ENCODE measurements around the gene HSPA12A. TPM values are rescaled to one million over a fixed set of nuclear protein-coding genes. Genes with fewer than 3 reads are reported as not detected.

The HSPA12A gene
- polyA plus RNA-seq, 1 donor (not counting 4 experiments of a cell fraction or from before 2014, with no cell fraction given) = 8.1 TPM

DNA sequence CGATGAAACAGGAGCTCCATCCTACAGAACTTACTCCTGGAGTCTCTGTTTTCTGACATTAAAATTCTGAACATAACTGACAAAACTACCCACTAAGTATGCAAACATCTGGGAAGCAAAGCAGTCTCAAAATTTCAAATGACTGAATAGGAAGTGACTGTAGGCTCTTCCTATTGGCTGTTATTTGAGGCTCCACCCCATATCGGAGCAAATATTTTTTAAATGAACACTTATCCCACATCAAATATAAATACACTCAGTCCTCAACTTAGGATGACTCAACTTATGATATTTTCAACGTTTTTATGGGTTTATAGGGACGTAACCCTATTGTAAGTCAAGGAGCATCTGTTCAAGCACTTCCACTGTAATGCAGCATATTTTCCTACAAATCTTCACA lies 8.8 kb downstream of the HSPA12A start:
- H2AFZ ChIP-seq (ENCODE audit: control insufficient read depth, low read length) = no peak overlapping the region
- TF ChIP-seq, protein P1, sequence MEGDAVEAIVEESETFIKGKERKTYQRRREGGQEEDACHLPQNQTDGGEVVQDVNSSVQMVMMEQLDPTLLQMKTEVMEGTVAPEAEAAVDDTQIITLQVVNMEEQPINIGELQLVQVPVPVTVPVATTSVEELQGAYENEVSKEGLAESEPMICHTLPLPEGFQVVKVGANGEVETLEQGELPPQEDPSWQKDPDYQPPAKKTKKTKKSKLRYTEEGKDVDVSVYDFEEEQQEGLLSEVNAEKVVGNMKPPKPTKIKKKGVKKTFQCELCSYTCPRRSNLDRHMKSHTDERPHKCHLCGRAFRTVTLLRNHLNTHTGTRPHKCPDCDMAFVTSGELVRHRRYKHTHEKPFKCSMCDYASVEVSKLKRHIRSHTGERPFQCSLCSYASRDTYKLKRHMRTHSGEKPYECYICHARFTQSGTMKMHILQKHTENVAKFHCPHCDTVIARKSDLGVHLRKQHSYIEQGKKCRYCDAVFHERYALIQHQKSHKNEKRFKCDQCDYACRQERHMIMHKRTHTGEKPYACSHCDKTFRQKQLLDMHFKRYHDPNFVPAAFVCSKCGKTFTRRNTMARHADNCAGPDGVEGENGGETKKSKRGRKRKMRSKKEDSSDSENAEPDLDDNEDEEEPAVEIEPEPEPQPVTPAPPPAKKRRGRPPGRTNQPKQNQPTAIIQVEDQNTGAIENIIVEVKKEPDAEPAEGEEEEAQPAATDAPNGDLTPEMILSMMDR (optimal IDR thresholded peaks at IDR 0.05 in 1 of 3, IDR thresholded peaks at IDR 0.05 in 1 of 3, conservative IDR thresholded peaks at IDR 0.05 in 1 of 3; ENCODE audit: extremely low read depth in 1 of 3, insufficient read depth in 2 of 3, low read length in 3 of 3) = no peak
- no peak for TF ChIP-seq EZH2 (IDR thresholded peaks at IDR 0.05; ENCODE audit: low read length)
- H3K79me2 ChIP-seq (ENCODE audit: control insufficient read depth, insufficient read depth, low read length) = no peaks in the 10 kb centered on the region
- H3K4me3 ChIP-seq (ENCODE audit: control insufficient read depth in 2 of 3, extremely low read depth in 1 of 3, insufficient read depth in 2 of 3, low read depth in 1 of 3, low read length in 3 of 3) = no peak overlapping the region
- DNase-seq (ENCODE audit: low read depth, low spot score) (no peak), FAIRE-seq (no peak)
- H3K9me1 ChIP-seq (ENCODE audit: control insufficient read depth, extremely low read depth, insufficient read depth, low read length) = no peaks in the 10 kb centered on the region
- no peak overlapping the region for H3K9ac ChIP-seq (ENCODE audit: control insufficient read depth, extremely low read depth, insufficient read depth, low read length)
- H3K27me3 ChIP-seq (ENCODE audit: control insufficient read depth, extremely low read depth, insufficient read depth, low read length) = no peaks in the 10 kb centered on the region
- dilution Hi-C loops (cut with MboI; ENCODE audit: extremely low pct_ligation_motif_present, low sequenced_read_pairs) = no loop called here
- no peak overlapping the region for H3K27ac ChIP-seq (ENCODE audit: control insufficient read depth, insufficient read depth, low read length)
- H3K4me1 ChIP-seq (ENCODE audit: control insufficient read depth, extremely low read depth, insufficient read depth, low read length) = no peaks in the 10 kb centered on the region
- no peaks in the 10 kb centered on the region for H3K36me3 ChIP-seq (ENCODE audit: control insufficient read depth in 2 of 2, extremely low read depth in 1 of 2, insufficient read depth in 2 of 2, low read length in 2 of 2)
- H4K20me1 ChIP-seq (ENCODE audit: control insufficient read depth, extremely low read depth, insufficient read depth, low read length) = no peaks in the 10 kb centered on the region
- H3K4me2 ChIP-seq (ENCODE audit: control insufficient read depth, extremely low read depth, insufficient read depth, low read depth, low read length) = no peak overlapping the region
- no peaks in the 10 kb centered on the region for H3K9me3 ChIP-seq (ENCODE audit: control insufficient read depth, low read depth, low read length)

DNA sequence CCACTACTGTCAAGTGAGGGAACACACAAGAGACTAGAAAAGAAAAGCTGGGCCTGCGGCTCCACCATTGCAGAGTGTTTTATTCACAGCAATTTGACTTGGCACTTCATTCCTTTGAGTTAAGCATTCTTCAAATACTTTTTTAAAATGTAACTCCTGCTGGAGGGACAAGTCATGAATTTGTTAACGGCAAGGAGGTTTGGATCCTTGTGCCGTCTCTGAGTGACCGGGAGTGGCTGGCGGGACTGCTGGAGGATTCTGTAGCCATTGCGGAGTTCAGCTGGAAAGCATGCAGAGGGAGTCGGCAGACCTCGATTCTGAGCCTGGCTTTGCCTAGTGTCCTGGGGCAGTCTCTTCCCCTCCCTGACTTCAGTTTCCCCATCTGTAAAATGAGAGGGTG lies 9.8 kb downstream of the HSPA12A start:
- no peak for TF ChIP-seq EZH2 (IDR thresholded peaks at IDR 0.05; ENCODE audit: low read length)
- TF ChIP-seq, protein P1 (optimal IDR thresholded peaks at IDR 0.05 in 1 of 3, IDR thresholded peaks at IDR 0.05 in 1 of 3, conservative IDR thresholded peaks at IDR 0.05 in 1 of 3; ENCODE audit: extremely low read depth in 1 of 3, insufficient read depth in 2 of 3, low read length in 3 of 3) = no peak
- H3K27me3 ChIP-seq (ENCODE audit: control insufficient read depth, extremely low read depth, insufficient read depth, low read length) = no peaks in the 10 kb centered on the region
- FAIRE-seq (no peak), DNase-seq (ENCODE audit: low read depth, low spot score) (no peak)
- dilution Hi-C loops (cut with MboI; ENCODE audit: extremely low pct_ligation_motif_present, low sequenced_read_pairs) = no loop called here
- H2AFZ ChIP-seq (ENCODE audit: control insufficient read depth, low read length) = no peak overlapping the region
- no peaks in the 10 kb centered on the region for H4K20me1 ChIP-seq (ENCODE audit: control insufficient read depth, extremely low read depth, insufficient read depth, low read length)
- H3K4me2 ChIP-seq (ENCODE audit: control insufficient read depth, extremely low read depth, insufficient read depth, low read depth, low read length) = no peak overlapping the region
- H3K36me3 ChIP-seq (ENCODE audit: control insufficient read depth in 2 of 2, extremely low read depth in 1 of 2, insufficient read depth in 2 of 2, low read length in 2 of 2) = no peaks in the 10 kb centered on the region
- H3K79me2 ChIP-seq (ENCODE audit: control insufficient read depth, insufficient read depth, low read length) = no peaks in the 10 kb centered on the region
- H3K27ac ChIP-seq (ENCODE audit: control insufficient read depth, insufficient read depth, low read length) = no peak overlapping the region
- H3K4me1 ChIP-seq (ENCODE audit: control insufficient read depth, extremely low read depth, insufficient read depth, low read length) = no peaks in the 10 kb centered on the region
- no peak overlapping the region for H3K9ac ChIP-seq (ENCODE audit: control insufficient read depth, extremely low read depth, insufficient read depth, low read length)
- no peaks in the 10 kb centered on the region for H3K9me1 ChIP-seq (ENCODE audit: control insufficient read depth, extremely low read depth, insufficient read depth, low read length)
- no peaks in the 10 kb centered on the region for H3K9me3 ChIP-seq (ENCODE audit: control insufficient read depth, low read depth, low read length)
- no peak overlapping the region for H3K4me3 ChIP-seq (ENCODE audit: control insufficient read depth in 2 of 3, extremely low read depth in 1 of 3, insufficient read depth in 2 of 3, low read depth in 1 of 3, low read length in 3 of 3)

Data from keratinocyte (primary cell).